ENCODE measurements around the gene APBA2. TPM values are rescaled to one million over a fixed set of nuclear protein-coding genes. Genes with fewer than 3 reads are reported as not detected.

Gene APBA2
- total RNA-seq, 6 experiments from 2014 or later = 5.3 to 6.5 (median 6.1) TPM

- Mint-ChIP-seq H3K9me3 (no peaks in the 10 kb centered on the region), H3K36me3 (ENCODE audit: low read depth) (no peaks in the 10 kb centered on the region), H3K4me1 (ENCODE audit: low read depth) (no peaks in the 10 kb centered on the region), H3K27me3 (ENCODE audit: insufficient read depth) (no peaks in the 10 kb centered on the region; the same call in 1 of the 2 replicates), H3K27ac (no peak overlapping the region), H3K4me3 (no peak overlapping the region)
- TF ChIP-seq CTCF (IDR thresholded peaks at IDR 0.05) = no peak
- no peak for DNase-seq
Measured at GRCh38 chr15:28920781-28921331, 35.1 kb downstream of the APBA2 start.

- TF ChIP-seq CTCF (IDR thresholded peaks at IDR 0.05) = no peak
- no peaks in the 10 kb centered on the region for H3K9me3 Mint-ChIP-seq
- H3K27ac Mint-ChIP-seq = no peak overlapping the region
- DNase-seq = no peak
- no peak overlapping the region for H3K4me3 Mint-ChIP-seq
- H3K27me3 Mint-ChIP-seq (ENCODE audit: insufficient read depth) = no peaks in the 10 kb centered on the region; the same call in 1 of the 2 replicates
- no peaks in the 10 kb centered on the region for H3K4me1 Mint-ChIP-seq (ENCODE audit: low read depth)
- no peaks in the 10 kb centered on the region for H3K36me3 Mint-ChIP-seq (ENCODE audit: low read depth)
Measured at GRCh38 chr15:28921336-28921735, 35.6 kb downstream of the APBA2 start.

GRCh38 chr15:28921919-28922706 lies 36.3 kb downstream of the APBA2 start:
- DNase-seq = no peak
- no peaks in the 10 kb centered on the region; the same call in 1 of the 2 replicates for H3K27me3 Mint-ChIP-seq (ENCODE audit: insufficient read depth)
- H3K9me3 Mint-ChIP-seq = no peaks in the 10 kb centered on the region
- no peaks in the 10 kb centered on the region for H3K4me1 Mint-ChIP-seq (ENCODE audit: low read depth)
- H3K4me3 Mint-ChIP-seq = no peak overlapping the region
- H3K36me3 Mint-ChIP-seq (ENCODE audit: low read depth) = no peaks in the 10 kb centered on the region
- TF ChIP-seq CTCF (IDR thresholded peaks at IDR 0.05) = peak; percentile 28
- no peak overlapping the region for H3K27ac Mint-ChIP-seq

GRCh38 chr15:28922707-28923012 lies 36.9 kb downstream of the APBA2 start:
- no peak for TF ChIP-seq CTCF (IDR thresholded peaks at IDR 0.05)
- no peak overlapping the region for H3K27ac Mint-ChIP-seq
- no peaks in the 10 kb centered on the region for H3K9me3 Mint-ChIP-seq
- no peak for DNase-seq
- H3K36me3 Mint-ChIP-seq (ENCODE audit: low read depth) = no peaks in the 10 kb centered on the region
- no peaks in the 10 kb centered on the region; the same call in 1 of the 2 replicates for H3K27me3 Mint-ChIP-seq (ENCODE audit: insufficient read depth)
- no peak overlapping the region for H3K4me3 Mint-ChIP-seq
- H3K4me1 Mint-ChIP-seq (ENCODE audit: low read depth) = no peaks in the 10 kb centered on the region

GRCh38 chr15:28923726-28924280 lies 38.0 kb downstream of the APBA2 start:
- no peaks in the 10 kb centered on the region for H3K9me3 Mint-ChIP-seq
- no peak for TF ChIP-seq CTCF (IDR thresholded peaks at IDR 0.05)
- no peak for DNase-seq
- no peaks in the 10 kb centered on the region for H3K4me1 Mint-ChIP-seq (ENCODE audit: low read depth)
- H3K27ac Mint-ChIP-seq = no peak overlapping the region
- no peaks in the 10 kb centered on the region for H3K36me3 Mint-ChIP-seq (ENCODE audit: low read depth)
- H3K27me3 Mint-ChIP-seq (ENCODE audit: insufficient read depth) = no peaks in the 10 kb centered on the region; the same call in 1 of the 2 replicates
- no peak overlapping the region for H3K4me3 Mint-ChIP-seq
